ENCODE results near the gene FBRS. TPM values are rescaled to one million over a fixed set of nuclear protein-coding genes. Genes with fewer than 3 reads are reported as not detected.
A peak's percentile ranks its signal among the peaks of the same experiment; 100 is the strongest.

FBRS gene
- total and polyA plus RNA-seq, 2 of the 13 experiments (the other 11 are each of a cell fraction or from before 2014, with no cell fraction given), result 13.7 to 16.2 TPM

DNA sequence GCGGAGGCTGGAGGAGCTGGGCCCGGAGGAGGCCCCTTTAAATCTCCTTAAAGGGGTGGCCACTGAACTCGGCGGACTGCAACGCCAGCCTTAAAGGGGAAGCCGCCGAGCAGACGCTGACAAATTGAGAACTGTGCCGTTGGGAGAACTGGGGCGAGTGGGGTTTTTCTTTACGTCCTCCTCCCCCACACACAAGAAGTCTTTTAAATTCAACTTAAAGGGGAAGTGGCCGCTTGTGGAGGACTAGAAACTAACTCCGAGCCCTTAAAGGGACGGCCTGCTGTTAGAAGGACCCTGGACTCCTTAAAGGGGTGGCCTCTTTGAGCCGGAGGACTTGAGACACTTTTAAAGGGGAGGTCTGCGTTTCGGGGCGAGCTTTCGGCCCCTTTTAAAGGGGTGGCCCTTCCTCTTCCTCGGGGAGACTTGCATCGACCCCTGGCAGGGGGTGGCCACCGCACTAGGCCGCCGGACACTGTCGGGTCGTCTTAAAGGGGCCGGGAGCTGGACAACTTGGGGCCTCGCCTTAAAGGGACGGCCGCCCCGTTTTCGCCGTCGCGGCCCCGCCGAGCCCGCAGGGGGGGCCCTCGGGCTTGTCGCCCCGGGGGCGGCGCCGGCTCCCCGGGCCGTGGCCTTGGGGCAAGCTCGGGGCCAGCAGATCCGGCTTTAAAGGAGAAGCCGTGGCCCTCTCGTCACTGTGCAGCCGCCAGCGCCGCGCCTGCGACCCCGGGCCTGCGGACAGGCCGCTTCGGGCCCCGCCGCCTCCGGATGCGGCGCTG is 688 bp downstream of the FBRS start (continued):
- TF ChIP-seq HNF4A (CRISPR knock-in tag; IDR thresholded peaks at IDR 0.05), result peak; percentile 31; the same call in 1 of the 2 replicates
- peak; percentile 78; the same call in 1 of the 2 replicates for TF ChIP-seq SIN3A (IDR thresholded peaks at IDR 0.05; ENCODE audit: borderline replicate concordance, low read depth, low read length)
- peak; percentile 9; the same call in 1 of the 2 replicates for TF ChIP-seq NR2F2 (IDR thresholded peaks at IDR 0.05; ENCODE audit: borderline replicate concordance, low read depth)
- TF ChIP-seq ZNF775 (CRISPR knock-in tag; IDR thresholded peaks at IDR 0.05; ENCODE audit: borderline replicate concordance), result no peak
- peak; percentile 6; the same call in 1 of the 2 replicates for TF ChIP-seq REPIN1 (CRISPR knock-in tag; IDR thresholded peaks at IDR 0.05; ENCODE audit: borderline replicate concordance, low read depth)
- TF ChIP-seq SNAPC2 (CRISPR knock-in tag; IDR thresholded peaks at IDR 0.05), result peak; percentile 42; the same call in 1 of the 2 replicates
- peak; percentile 50 for TF ChIP-seq HDAC1 (CRISPR knock-in tag; IDR thresholded peaks at IDR 0.05)
- no peak for TF ChIP-seq RARG (CRISPR knock-in tag; IDR thresholded peaks at IDR 0.05; ENCODE audit: low read depth)
- TF ChIP-seq HOXA3 (CRISPR knock-in tag; IDR thresholded peaks at IDR 0.05), result peak; percentile 17; the same call in 1 of the 2 replicates
- TF ChIP-seq ATF7-NPFF (CRISPR knock-in tag; IDR thresholded peaks at IDR 0.05; ENCODE audit: low read depth), result no peak
- peak; percentile 56; the same call in 1 of the 2 replicates for TF ChIP-seq HES4 (CRISPR knock-in tag; IDR thresholded peaks at IDR 0.05; ENCODE audit: borderline replicate concordance)
- TF ChIP-seq, protein P1, sequence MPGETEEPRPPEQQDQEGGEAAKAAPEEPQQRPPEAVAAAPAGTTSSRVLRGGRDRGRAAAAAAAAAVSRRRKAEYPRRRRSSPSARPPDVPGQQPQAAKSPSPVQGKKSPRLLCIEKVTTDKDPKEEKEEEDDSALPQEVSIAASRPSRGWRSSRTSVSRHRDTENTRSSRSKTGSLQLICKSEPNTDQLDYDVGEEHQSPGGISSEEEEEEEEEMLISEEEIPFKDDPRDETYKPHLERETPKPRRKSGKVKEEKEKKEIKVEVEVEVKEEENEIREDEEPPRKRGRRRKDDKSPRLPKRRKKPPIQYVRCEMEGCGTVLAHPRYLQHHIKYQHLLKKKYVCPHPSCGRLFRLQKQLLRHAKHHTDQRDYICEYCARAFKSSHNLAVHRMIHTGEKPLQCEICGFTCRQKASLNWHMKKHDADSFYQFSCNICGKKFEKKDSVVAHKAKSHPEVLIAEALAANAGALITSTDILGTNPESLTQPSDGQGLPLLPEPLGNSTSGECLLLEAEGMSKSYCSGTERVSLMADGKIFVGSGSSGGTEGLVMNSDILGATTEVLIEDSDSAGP (CRISPR knock-in tag; IDR thresholded peaks at IDR 0.05; ENCODE audit: borderline replicate concordance), result peak; percentile 99
- TF ChIP-seq ZNF232 (CRISPR knock-in tag; IDR thresholded peaks at IDR 0.05; ENCODE audit: borderline replicate concordance), result peak; percentile 80; the same call in 1 of the 2 replicates
- TF ChIP-seq ZNF614 (CRISPR knock-in tag; IDR thresholded peaks at IDR 0.05; ENCODE audit: borderline replicate concordance), result no peak; the same call in 1 of the 2 replicates
- TF ChIP-seq SP5 (CRISPR knock-in tag; IDR thresholded peaks at IDR 0.05; ENCODE audit: borderline replicate concordance, low read depth), result 0 out of 2 replicates have a peak, but pooled peaks have one; percentile 9
- TF ChIP-seq ZNF121 (CRISPR knock-in tag; IDR thresholded peaks at IDR 0.05), result no peak
- TF ChIP-seq ZNF10 (CRISPR knock-in tag; IDR thresholded peaks at IDR 0.05; ENCODE audit: borderline replicate concordance, low read depth), result no peak
- TF ChIP-seq SALL1 (CRISPR knock-in tag; IDR thresholded peaks at IDR 0.05), result peak; percentile 17; the same call in 1 of the 2 replicates
- TF ChIP-seq CBX1 (IDR thresholded peaks at IDR 0.05; ENCODE audit: low read depth), result no peak
- TF ChIP-seq, protein P2, sequence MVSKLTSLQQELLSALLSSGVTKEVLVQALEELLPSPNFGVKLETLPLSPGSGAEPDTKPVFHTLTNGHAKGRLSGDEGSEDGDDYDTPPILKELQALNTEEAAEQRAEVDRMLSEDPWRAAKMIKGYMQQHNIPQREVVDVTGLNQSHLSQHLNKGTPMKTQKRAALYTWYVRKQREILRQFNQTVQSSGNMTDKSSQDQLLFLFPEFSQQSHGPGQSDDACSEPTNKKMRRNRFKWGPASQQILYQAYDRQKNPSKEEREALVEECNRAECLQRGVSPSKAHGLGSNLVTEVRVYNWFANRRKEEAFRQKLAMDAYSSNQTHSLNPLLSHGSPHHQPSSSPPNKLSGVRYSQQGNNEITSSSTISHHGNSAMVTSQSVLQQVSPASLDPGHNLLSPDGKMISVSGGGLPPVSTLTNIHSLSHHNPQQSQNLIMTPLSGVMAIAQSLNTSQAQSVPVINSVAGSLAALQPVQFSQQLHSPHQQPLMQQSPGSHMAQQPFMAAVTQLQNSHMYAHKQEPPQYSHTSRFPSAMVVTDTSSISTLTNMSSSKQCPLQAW (CRISPR knock-in tag; IDR thresholded peaks at IDR 0.05), result peak; percentile 78; the same call in 1 of the 2 replicates
- peak; percentile 13; the same call in 1 of the 2 replicates for TF ChIP-seq ELF4 (CRISPR knock-in tag; IDR thresholded peaks at IDR 0.05; ENCODE audit: borderline replicate concordance)
- TF ChIP-seq ZFP37 (CRISPR knock-in tag; IDR thresholded peaks at IDR 0.05; ENCODE audit: borderline replicate concordance), result 0 out of 2 replicates have a peak, but pooled peaks have one; percentile 21
- TF ChIP-seq ZNF3 (CRISPR knock-in tag; IDR thresholded peaks at IDR 0.05), result no peak
- peak; percentile 46; the same call in 1 of the 2 replicates for TF ChIP-seq ZNF430 (CRISPR knock-in tag; IDR thresholded peaks at IDR 0.05)
- peak; percentile 71 for TF ChIP-seq ZFX (CRISPR knock-in tag; IDR thresholded peaks at IDR 0.05; ENCODE audit: low read depth)
- 0 out of 2 replicates have a peak, but pooled peaks have one; percentile 24 for TF ChIP-seq ZNF879 (CRISPR knock-in tag; IDR thresholded peaks at IDR 0.05)
- 0 out of 2 replicates have a peak, but pooled peaks have one; percentile 72 for TF ChIP-seq MAF1 (CRISPR knock-in tag; IDR thresholded peaks at IDR 0.05; ENCODE audit: borderline replicate concordance)
- TF ChIP-seq SAFB2 (CRISPR knock-in tag; IDR thresholded peaks at IDR 0.05; ENCODE audit: borderline replicate concordance, low read depth), result 0 out of 2 replicates have a peak, but pooled peaks have one; percentile 48
